Suppressor macrophage (primary cell): ENCODE data around the gene SLC29A3.

Source experiments
- DNase-seq, 4 experiments: peaks; one replicate each; pipeline ENCODE4 v3.0.0-alpha.2; 2020 to 2022

Gene SLC29A3

DNA sequence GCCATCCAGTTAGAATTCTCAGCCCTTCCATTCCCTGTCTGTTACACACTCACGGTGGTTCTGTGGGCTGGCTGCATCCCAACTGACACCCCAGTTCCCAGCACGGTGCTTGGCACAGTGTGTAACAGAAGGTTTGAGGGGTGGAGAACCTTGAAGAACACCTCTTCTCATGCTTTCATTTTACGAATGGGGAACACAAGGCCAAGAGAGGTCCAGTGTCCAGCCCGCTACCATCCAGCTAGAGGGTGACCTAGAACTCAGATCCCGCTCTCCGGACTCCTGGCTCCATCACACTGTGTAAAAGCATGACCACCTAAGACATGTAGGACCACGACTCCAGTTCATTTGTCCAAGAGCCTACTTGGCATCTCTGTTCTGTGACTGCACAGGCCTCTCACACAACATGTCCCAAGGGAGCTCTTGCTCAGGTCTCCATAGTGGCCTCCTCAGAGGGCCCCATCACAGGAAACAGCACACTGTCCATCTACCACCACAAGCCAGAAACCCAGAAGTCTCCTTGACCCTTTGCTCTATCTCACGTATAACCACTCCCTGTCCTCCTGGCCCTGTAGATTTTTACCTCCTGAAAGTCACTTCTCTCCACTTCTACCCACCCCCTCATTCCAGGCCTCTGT, 74.9 kb downstream of the SLC29A3 start:
- no peak for DNase-seq

DNA sequence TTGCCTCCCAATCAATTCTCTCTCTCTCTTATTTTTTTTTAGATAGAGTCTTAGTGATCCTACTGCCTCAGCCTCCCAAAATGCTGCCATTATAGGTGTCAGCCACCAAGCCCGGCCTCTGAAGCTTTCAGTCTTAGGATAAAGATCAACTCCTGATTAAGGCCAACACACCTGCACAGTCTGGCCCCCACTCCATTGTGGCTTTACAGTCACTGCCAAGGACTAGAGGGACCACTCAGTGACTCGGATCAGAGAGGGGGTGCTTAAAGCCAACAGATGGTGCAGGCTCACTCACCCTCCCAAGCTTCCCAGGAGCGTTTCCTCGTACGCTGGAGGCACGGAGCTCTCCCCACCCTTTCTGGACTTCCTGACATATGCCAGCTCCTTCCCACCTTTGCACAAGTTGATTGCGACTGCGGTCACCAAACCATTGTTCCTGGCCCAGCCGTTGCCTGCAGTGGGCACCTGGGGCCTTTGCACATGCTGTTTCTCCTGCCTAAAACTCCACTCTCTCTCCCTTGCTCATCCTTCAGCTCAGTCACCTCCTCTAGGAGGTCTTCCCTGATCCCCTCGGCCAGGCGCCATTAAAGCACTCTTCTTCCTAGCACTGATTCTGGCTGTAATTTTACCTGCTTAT, 76.0 kb downstream of the SLC29A3 start:
- no peak for DNase-seq

DNA sequence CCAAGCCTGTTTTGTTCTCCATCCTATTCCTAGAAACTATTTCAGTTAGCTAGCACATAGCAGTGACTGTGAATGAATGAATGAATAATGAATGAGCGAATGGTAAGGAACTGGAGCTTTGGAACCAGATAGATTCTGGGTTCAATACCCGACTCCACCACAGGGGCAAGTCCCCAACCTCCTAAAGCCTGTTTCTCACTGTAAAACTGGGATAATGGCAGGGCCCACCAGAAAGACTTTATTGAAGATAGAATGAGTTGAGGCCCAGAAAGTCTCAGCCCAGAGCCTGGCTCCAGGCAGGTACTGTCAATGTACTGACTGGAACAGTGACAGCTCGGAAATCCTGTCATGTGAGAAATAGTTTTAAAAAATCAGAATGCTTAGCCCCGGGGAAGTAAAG, 76.6 kb downstream of the SLC29A3 start:
- no peak for DNase-seq

DNA sequence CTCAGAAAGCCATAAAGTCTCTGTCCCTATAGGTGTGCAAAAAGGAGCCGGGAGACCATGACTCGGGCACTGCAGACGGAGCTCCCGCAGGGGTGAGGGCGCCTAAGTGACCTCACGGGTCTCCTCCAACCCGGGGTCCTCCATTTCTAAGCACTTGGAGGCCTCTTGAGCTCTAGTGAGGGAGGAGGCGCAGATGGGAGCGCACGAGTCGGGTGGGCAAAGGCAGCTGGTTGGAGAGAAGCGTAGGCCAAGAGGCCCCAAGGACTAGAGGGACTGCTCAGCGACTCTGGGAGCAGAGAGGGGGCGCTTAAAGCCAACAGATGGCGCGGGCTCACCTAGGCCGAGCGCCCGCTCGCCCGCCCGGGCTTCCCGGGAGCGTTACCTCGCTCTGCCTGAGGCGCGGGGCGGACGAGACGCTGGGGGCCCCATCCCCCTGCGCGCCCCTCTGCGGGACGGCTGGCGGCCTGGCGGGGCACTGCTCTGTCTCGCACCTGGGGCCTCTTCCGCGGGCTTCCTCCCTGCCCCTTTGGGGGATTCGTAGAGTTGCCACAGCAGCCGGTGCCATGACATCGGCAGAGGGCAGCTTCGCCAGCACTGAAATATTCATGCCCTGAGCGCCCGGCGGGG, 77.1 kb downstream of the SLC29A3 start:
- DNase-seq: peak in 2 of 4 experiments; percentile 49 to 62

DNA sequence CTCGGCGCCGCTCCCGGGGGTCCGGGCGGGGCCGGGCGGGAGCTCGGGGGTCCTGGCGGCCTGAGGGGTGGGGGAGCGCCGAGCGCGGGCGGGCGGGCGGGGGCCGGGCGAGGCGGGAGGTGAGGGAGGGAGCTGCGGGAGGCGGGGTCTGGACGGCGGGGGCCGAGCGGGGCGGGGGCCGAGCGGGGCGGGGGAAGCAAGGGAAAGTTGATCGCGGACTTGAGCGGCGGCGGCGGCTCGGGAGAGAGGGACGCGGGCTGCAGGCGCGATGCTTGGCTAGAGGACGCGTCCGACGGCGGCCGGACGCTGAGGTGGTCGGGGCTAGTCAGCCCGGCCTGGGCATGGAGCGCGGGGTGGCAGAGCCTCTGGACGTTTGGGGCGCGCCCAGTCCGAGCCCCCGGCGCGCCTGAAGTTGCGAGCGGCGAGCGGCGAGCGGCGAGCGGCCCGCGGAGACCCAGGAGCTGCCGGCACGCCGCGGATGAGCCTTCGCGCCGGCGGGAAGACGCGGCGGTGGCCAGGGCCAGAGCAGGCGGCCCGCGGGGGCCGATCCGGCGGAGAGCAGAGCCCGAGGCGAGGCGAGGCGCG, 77.7 kb downstream of the SLC29A3 start, which contains the start of gene CDH23:
CDH23 (plus strand) TSS at position 210 of the 585 bp plus-strand sequence. CDS start 42,912 bp downstream, outside the sequence.
- DNase-seq: peak in 3 of 4 experiments; percentile 22 to 73 (median 71)

DNA sequence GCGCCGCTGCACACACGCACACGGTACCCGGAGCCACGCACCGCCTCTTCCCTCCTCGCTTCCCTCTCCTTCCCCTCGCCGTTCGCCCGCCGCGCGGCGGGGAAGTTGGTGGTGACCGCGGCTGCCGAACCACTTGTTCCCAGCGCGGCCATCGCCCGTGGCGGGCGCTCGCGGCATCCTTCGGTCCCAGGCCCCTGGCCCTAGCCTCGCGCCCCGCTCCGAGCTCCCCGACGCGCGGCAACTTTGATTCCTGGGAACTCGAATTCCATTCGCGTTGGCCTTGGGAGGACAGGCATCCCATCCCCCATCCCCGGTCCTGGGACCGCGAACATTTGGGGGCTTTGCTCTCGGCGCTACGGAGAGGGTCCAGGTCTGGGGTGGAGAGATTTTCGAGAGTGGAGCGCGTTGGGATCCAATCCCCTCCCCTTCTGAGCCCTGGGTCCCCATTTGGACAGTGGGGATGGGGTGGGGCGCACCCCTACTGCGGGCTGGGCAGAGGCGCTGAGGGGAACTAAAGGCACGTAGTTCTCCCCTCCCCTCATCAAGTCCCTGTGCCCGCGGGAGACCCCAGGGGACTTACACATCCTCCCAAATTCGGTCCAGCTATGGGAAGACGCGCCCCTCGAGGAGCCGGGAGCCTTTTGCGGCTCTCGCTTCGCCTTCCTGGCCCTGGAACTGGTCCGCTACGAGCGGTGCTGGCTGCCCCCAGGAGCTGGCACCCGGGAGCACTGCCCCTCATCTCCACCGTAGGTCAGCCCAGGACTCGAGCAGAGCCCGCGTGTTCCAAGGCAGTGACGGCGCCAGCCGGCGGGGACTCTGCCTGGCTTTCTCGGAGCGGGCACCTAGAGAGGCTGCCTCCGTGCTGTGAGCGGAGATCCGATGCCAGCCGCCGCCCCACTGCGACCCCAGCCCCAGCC, 78.5 kb downstream of the SLC29A3 start:
- DNase-seq: peak; percentile 50 to 81 (median 66)

DNA sequence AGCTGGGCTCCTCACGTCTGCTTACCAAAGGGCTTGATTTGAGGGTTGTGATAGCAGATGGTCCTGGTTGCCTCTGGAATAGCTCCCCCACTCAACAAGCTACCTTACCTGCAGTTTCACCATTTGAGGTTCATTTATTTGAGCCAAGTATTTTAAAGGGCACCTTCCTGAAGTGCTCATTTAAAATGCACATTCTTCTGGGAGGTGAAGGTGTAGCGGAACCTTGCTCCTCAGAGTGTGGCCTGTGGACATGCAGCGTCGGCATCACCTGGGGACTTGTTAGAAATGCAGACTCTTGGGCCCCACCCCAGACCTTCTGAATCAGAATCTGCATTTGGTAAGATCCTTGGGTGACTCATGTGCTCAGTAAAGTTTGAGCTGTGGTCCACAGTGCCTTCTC, 79.9 kb downstream of the SLC29A3 start:
- DNase-seq: peak in 3 of 4 experiments; percentile 15 to 46 (median 43)

DNA sequence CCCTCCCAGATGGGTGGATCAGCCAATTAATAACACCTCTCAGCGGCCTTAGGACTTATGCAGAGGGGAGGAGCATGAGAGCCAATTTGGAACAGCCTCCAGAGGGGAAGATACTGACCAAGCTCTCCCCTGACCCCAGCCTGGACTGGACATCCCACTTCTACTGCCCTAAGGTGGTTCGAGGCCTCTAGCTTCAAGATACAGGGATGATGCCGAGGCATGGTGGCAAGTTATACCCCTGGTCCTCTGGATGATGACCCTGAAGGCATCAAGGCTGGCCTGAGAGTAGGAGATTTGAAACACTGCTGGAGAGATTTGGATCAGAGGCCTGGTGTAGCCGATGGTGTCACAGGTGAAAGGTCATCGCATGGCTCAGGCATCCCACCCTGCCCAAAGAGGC, 80.9 kb downstream of the SLC29A3 start:
- no peak for DNase-seq

DNA sequence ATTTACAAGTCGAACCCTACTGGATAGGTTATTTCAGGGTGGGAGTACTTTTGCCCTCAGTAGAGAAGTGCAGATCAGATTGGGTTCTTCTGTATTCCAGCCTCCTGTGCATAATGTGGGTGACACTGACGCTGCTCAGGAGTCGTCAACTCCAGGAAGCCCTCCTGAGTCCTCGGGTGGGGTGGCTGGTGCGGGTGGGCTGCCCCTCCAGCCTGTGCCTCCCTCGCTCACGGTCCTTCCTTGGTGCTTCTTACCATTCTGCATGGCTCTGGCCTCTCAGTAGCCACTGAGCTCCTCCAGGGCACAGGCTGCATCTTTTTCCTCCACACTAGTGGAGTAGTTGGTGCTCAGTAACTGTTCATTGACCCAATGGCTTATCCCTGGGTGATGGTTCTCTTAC, 82.0 kb downstream of the SLC29A3 start:
- no peak for DNase-seq

DNA sequence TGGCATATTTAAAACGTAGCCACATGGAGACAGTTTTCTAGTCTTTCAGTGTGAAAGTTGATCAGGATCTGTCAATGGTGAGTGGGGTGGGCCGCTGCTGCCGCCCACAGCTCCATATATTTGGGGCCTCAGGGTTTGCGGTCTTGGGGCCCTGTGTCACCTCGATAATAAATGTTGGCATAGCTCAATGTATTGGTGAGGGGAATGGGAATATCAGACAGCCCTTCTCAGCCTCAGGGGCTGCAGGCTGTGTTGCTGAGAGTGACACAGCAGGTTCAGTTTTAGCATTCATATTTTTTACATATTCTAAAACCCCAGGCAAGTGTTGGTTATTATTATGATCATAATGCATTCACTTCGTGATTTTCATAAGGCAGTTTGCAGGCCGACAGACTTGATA, 82.9 kb downstream of the SLC29A3 start:
- DNase-seq: no peak

DNA sequence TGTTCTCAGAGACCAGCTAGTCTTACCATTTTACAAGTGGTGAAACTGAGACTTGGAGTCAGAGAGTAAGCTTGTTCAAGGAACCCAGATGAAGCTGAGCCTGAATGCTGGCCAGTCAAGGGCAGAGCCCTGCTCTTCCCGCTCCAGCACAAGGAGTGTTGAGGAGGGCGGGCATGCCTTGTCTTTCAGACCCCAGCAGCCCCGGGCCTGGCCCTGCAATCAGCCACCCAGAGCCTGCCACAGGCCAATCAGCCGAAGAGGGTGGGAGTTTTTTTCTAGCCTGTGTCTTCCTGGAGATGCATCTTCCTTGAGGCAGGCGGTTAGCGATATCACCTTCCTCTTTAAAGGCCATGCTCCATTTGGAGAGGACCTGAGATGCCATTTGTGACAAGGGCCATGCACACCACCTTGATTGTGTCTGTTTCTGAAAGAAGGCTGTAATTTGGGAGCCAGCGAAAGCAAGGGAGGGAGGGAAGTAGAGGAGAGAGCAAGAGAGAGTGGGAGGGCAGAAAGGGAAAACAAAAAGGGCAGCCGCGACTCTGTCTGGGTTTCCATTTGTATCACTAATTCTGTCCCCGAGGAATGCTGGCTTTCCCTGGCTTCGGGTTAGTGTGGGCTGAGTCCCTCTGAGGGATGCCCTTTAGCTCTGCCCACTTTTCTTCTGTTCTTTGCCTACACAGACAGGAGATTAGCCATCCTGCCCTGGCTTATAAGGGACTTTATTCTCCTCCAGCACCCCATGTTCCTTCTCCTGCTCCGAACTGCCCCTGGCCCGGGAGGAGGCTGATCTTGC, 85.6 kb downstream of the SLC29A3 start:
- no peak for DNase-seq

DNA sequence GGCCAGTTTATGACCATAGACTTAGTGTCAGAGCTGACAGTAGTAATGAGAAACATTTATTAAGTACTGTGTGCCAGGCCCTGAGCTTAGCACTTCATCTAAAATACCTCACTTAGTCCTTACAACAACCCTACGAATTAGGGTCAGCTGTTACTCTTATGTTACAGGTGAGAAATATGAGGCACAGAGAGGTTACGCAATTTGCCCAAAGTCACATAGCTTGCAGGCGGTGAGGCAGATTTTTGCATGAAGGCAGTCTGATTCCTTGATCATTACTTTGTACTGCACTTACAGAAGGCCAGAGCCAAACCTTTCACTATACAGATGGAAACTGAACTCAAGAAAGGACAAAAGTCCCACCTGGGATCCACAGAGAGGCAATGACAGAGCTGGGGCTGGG, 87.8 kb downstream of the SLC29A3 start:
- no peak for DNase-seq

DNA sequence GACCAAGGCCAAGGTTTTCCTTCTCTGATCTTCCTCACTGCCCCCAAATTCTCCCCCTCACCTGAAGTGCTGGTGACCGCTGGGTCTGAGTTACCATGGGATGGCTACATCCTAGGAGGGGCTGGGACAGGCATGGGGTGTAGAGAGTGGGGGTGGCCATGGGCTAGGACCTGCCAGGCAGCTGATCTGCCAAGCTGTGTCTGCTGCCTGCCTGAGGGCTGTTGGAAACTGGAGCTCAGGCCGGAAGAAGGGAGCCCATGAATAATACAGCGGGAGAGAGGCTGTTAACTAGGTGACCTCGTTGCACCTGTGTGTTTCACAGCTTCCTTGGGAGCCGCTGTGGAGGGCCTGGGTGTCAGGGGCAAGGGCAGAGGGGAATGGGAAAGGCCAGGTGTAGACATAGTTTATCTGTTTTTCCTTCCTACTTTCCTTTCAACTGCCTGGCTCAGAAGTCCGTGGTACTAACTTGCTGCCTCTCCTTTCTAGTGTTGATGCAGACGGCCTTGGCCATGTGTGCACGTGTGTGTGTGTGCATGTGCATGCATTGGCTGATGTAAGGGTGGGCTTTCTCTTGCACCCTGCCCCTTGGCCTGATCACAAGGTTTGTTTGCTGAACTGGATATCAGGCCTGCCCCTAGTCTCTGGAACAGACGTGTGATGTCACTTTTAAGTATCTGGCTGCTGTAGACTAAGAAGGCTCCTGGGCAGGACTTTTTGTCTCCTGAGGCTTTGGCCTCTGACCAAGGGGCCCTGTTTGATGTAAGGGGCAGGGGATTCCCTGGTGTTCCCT, 89.6 kb downstream of the SLC29A3 start:
- DNase-seq: no peak

DNA sequence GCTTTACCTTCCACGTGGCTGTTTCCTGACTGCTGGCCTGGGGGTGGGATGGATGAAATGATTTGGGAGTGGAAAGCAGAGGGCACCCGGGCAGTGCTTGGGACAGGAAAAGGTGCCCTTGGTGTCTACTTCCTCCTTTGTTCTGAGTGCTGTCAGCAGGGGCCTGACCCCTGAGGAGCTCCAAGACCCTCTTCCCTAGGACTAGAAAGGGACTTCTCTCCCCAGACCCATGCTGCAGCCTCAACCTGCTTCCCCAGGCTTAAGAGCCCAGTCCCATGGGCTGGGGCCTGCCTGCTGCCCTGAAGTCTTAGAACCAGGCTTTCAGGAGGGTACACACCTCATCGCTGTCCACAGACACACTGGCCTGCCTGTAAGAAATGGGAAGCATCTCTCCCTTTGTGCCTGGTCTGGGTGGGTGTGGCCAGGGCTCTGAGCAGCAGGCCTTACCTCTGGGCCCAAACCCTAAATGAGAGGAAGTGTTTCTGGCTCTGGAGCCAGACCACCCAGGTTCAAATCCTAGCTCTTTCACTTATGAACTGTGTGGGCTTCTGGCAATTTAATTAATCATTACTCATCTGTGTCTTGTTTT, 90.6 kb downstream of the SLC29A3 start:
- no peak for DNase-seq
